Measurements from ENCODE around the gene WIPF2.

GRCh38 chr17:40243761-40244160, 24.7 kb downstream of the WIPF2 start:
- TF ChIP-seq CTCF (conservative IDR thresholded peaks at IDR 0.05; ENCODE audit: low read depth, low read length): no peak
- no peak for TF ChIP-seq EZH2phosphoT487 (IDR thresholded peaks at IDR 0.05; ENCODE audit: borderline replicate concordance, low read length)
- TF ChIP-seq EZH2 (IDR thresholded peaks at IDR 0.05; ENCODE audit: low read length, unreplicated experiment): no peak
